Smooth muscle cell of the brain vasculature (primary cell): ENCODE data around the gene TRIP4.
"Not testable (repeated sequence)": the region's sequence is repeated elsewhere in the genome, so short reads cannot be mapped to it uniquely, and the experiment has no call there.

ENCODE experiments used
- DNase-seq: peaks from one replicate; pipeline ENCODE4 v3.0.0-alpha.2; 2012; ENCODE audit warnings: low read depth, low spot score

TRIP4 gene

DNA sequence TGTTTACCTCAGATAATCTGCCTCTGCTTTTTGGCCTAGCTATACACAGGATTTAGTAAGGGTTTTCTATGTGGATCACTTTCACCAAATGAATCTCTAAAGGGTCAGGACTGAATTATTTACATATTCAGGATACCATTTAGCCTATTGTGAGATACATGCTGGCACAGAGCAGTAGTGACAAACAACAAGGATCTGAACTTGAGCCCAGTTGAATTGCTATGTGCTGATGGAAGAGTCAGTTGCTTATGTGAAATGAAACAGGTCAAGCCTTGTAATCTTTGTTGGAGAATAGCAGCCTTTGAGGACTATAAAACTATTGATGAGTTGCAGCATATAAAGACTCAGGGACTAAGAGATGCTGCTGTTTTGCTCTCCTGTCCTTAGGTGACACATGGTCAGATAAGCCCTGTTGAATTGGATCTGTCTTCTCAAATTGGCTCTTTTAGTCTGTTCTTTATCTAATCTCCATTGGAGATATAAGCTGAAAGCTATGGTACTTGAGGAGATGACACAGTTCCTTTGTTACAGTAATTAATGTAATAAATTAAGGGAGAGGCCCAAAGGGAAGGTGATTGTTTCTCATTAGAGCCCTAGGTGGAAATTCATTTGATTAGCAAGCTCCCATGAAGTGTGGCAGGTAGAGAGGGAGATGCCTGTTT, 103.1 kb downstream of the TRIP4 start:
- DNase-seq, result no peak

DNA sequence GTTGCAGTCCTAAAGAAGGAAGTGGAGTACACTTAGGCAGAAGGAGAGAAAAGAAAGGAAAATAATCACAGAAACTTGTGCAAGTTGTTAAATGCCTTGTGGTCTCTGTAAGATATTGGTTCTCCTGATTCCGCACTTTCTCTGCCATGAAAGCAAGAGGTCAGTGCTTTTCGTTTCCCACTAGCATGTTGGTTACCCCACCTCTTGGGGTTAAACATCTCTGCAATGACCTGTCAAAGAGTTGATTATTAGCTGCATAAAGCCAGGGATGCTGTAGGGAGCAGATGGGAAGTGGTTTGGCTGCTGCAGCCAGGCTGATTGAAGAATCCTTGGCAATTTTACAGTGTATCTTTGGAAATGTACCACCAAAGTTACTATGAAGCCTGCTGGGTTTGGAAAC, 106.0 kb downstream of the TRIP4 start:
- no peak for DNase-seq

GRCh38 chr15:64495968-64496367, 108.3 kb downstream of the TRIP4 start:
- not testable (repeated sequence) for DNase-seq

GRCh38 chr15:64500695-64501395, 113.2 kb downstream of the TRIP4 start:
- DNase-seq, result no peak

DNA sequence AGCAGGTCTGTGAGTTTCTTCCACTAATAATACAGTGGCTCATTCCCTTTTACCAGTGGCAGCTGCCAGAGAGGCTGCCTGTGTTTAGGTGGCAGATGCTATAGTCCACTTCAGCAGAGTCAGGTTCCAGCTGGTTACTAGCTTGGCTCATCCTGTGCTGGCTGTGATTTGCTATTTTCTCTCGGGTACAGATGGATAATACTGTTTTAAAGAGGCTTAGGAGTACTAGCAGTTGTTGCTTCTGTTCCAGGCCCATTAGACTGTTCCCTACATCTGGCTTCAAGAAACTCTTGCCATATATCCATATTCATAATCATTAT, 113.7 kb downstream of the TRIP4 start:
- DNase-seq, result no peak

DNA sequence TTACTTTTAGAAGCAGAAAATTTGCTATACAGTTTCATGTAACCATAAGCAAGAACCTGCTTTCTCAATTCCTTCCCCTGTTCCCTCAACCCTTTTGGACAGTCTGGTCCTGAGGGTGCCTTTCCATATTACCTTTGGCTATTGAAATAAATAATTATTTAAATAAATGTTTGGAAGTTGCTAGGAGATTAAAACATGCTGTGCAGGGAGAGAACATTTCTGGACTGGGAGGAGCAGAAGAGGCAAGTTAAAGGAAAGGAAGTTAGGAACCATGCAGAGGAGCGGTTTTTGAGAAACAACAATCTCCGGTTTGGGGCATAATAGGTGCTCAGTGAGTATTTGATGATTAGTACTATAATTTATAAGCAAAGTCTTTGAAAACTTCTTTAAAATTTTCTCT, 114.5 kb downstream of the TRIP4 start:
- no peak for DNase-seq

GRCh38 chr15:64502551-64502950, 114.9 kb downstream of the TRIP4 start:
- no peak for DNase-seq

DNA sequence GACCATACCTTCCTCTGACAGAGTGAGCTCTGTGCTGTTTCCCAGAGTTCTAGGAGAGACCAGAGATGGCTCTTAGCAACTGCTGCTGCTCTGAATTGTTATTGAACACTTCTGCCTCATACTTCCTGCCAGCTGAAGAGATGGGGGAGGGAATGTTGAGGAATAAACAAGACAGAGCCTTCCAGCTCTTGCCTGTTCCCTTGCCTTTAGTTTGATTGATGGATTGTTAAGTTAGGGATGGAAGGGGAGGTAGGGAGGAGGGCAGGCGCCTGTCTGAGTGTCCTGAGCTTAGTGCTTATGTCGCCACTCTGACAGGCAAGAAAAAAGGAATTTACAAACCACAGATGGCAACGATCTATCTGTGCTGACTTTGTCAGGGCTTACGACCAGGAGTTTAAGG, 115.6 kb downstream of the TRIP4 start:
- no peak for DNase-seq

DNA sequence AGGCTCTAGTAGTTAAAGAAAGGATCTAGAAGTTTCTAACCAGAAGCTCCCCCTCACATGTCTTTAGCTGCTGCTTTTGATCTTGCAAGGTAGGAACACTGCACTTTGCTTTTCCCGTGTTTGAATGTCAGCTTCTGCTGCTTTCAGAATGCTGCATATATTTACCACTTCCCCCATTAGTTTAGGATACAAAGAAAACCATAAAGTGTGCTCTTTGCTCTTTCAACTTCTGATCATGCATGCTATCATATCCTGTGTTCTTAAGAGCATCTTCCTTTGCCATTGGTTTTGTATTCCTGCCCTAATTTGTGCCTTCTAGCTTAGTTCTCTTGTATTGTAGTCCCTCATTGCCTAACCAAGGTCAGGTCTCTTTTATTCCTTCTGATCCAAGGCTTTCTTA, 116.0 kb downstream of the TRIP4 start:
- DNase-seq, result no peak
